Measurements from ENCODE around the gene ADCY6. TPM values are rescaled to one million over a fixed set of nuclear protein-coding genes. Genes with fewer than 3 reads are reported as not detected.

The ADCY6 gene
- total RNA-seq, result 27.2 and 35.7 TPM in 2 replicates

GRCh38 chr12:48788854-48789775 lies at the start of gene ADCY6:
Gene ADCY6, minus strand, starts transcription at chr12:48789089. Its CDS starts 5,655 bp downstream, at chr12:48783434.
- DNase-seq (ENCODE audit: low read depth in 2 of 2), result peak; percentile 52 to 87

- DNase-seq (ENCODE audit: low read depth in 2 of 2), result no peak
Observed at GRCh38 chr12:48838048-48838447, 49.2 kb upstream of the ADCY6 start.

- no peak for DNase-seq (ENCODE audit: low read depth in 2 of 2)
Observed at GRCh38 chr12:48832321-48833060, 43.6 kb upstream of the ADCY6 start.

GRCh38 chr12:48831257-48831656 lies 42.4 kb upstream of the ADCY6 start:
- no peak for DNase-seq (ENCODE audit: low read depth in 2 of 2)

GRCh38 chr12:48828841-48829575 lies 40.1 kb upstream of the ADCY6 start:
- no peak for DNase-seq (ENCODE audit: low read depth in 2 of 2)

GRCh38 chr12:48828293-48828692 lies 39.4 kb upstream of the ADCY6 start:
- no peak for DNase-seq (ENCODE audit: low read depth in 2 of 2)

GRCh38 chr12:48827513-48828096 lies 38.7 kb upstream of the ADCY6 start:
- DNase-seq (ENCODE audit: low read depth in 2 of 2), result no peak

GRCh38 chr12:48827026-48827425 lies 38.1 kb upstream of the ADCY6 start:
- DNase-seq (ENCODE audit: low read depth in 2 of 2), result no peak

- no peak for DNase-seq (ENCODE audit: low read depth in 2 of 2)
Observed at GRCh38 chr12:48826209-48826855, 37.4 kb upstream of the ADCY6 start.

GRCh38 chr12:48824905-48825304 lies 36.0 kb upstream of the ADCY6 start:
- no peak for DNase-seq (ENCODE audit: low read depth in 2 of 2)

GRCh38 chr12:48824112-48824511 lies 35.2 kb upstream of the ADCY6 start:
- no peak for DNase-seq (ENCODE audit: low read depth in 2 of 2)

- no peak for DNase-seq (ENCODE audit: low read depth in 2 of 2)
Observed at GRCh38 chr12:48823281-48823680, 34.4 kb upstream of the ADCY6 start.

GRCh38 chr12:48822711-48823110 lies 33.8 kb upstream of the ADCY6 start:
- no peak for DNase-seq (ENCODE audit: low read depth in 2 of 2)

- no peak for DNase-seq (ENCODE audit: low read depth in 2 of 2)
Observed at GRCh38 chr12:48822139-48822538, 33.2 kb upstream of the ADCY6 start.

- no peak for DNase-seq (ENCODE audit: low read depth in 2 of 2)
Observed at GRCh38 chr12:48819986-48820725, 31.3 kb upstream of the ADCY6 start.

- peak in 1 of 2 donors; percentile 49 for DNase-seq (ENCODE audit: low read depth in 2 of 2)
Observed at GRCh38 chr12:48818831-48819590, 30.1 kb upstream of the ADCY6 start.

- DNase-seq (ENCODE audit: low read depth in 2 of 2), result peak in 1 of 2 donors; percentile 61
Observed at GRCh38 chr12:48817873-48818830, 29.3 kb upstream of the ADCY6 start, which contains the start of gene CACNB3. Gene CACNB3, plus strand, starts transcription at chr12:48818496. Its CDS starts 434 bp downstream, at chr12:48818930.
